Glomerular endothelial cell (primary cell): ENCODE measurements around the gene DGKH. TPM values are rescaled to one million over a fixed set of nuclear protein-coding genes. Genes with fewer than 3 reads are reported as not detected.
"Not testable (repeated sequence)": the region's sequence is repeated elsewhere in the genome, so short reads cannot be mapped to it uniquely, and the experiment has no call there.

ENCODE experiments used
- DNase-seq: peaks from one replicate; pipeline ENCODE4 v3.0.0-alpha.2; 2011; ENCODE audit warnings: low read depth, low spot score; ENCODE audit errors: extremely low read depth
- total RNA-seq: library from RNA; depleted of rRNA; stranded (reverse); fragments of >200 nt; gene quantifications from 2 replicates; pipeline ENCODE4 v1.2.3, GENCODE V29; 2015

DGKH gene
- total RNA-seq, 1 donor from 2014 or later = 36.3 TPM

DNA sequence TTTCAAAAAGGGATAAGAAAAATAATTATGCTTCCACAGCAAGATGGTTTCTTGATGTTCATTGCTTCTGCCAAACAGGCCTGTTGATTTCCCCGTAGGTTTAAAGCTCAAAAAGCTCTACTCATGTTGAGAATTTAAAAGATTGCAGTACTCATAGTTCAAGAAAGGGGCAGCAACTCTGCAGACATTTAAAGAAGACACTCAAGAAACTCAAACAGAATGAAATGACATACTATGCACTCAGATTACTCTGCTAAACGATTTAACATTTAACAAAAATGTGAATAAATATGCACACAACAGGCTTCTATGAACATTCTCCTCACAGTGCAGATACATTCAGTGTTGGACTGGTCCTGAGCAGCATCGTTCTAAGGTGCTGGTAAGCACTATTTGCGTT is 22.7 kb downstream of the DGKH start:
- not testable (repeated sequence) for DNase-seq

DNA sequence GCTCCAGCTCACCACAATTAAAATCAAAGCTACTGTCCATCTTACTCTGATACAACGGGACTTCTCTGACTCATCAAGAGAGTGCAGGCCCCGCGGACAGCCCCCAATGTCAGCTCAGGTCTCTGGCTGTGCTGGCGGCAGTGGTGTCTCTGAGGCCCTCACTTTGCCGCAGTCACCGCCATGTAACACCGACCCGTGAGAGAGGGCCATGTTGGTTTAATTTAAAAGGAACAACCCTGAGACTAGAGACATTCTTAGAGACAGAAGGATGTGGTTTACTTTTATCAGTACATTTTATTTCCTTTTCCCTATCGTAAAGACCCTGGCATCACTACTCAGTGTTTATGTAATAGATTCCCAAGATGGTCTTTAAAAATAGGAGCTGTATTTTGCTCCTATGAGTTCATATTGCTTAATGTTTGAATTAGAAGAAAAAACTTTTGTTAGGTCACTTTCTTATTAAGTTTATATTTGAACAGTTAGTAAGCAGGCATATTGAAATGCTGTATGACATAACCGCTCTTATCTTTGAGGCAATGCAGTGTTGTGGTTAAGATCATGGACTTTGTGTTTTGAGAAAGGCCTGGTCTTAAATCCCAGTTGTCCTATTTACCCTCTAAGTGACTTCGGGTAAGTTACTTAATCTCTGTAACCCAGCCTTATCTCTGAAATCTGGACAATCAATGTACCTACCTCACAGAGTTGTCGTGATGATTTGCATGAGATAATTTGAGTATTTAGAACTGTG is 23.4 kb downstream of the DGKH start:
- no peak for DNase-seq

DNA sequence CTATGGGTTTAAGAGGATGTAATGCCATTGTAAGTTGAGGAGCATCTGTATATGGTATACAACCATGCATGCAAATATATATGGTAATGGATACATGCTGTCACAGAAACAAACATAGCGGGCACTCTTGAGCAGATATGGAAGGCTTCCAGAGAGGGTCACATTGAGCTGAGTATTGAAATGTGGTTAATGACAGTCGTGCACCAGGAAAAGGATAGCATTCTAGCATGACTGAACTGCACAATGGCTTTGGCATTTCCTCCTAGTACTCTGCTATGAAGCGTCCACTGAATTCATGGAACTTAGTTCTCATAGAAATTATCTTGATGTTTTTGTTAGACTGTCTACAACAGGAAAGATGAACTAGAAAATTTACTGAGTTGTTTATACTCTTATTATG is 25.2 kb downstream of the DGKH start:
- no peak for DNase-seq

DNA sequence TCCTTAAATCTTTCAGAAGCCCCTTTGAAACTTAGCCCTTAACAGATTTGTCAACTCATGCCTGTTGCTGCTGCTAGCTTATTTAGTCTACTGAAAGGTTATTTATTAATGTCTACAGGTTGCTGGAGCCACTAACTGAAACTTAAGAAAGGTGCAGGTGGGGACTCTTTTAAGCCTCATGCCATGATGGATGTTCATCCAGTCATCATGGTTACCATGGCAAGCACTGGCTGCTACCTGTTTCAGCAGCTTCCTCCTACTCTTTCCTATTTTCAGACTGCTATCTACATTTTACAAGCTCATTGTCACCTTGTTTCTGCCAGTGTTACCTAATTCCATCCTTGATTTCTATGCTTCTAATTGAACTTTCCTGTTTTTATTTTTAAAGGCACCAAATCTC is 27.1 kb downstream of the DGKH start:
- DNase-seq = no peak

DNA sequence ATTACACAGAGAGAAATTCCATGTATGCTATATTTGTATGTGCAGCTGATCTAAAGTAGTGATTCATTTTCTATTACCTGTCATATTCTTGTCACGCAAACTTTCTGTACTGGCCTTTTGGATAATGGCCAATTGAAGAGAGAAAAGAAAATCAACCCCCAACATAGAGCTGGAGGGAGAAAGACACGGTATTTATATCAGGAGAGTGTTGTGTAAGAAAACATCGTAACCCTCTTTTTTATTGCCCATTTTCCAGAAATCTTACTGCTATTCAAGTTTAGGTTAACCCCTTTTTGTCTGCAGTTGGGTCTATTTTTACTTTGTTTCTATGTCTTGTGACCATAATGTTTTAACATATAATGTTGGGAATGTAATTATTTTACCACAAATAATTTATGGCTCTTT is 27.9 kb downstream of the DGKH start:
- no peak for DNase-seq

DNA sequence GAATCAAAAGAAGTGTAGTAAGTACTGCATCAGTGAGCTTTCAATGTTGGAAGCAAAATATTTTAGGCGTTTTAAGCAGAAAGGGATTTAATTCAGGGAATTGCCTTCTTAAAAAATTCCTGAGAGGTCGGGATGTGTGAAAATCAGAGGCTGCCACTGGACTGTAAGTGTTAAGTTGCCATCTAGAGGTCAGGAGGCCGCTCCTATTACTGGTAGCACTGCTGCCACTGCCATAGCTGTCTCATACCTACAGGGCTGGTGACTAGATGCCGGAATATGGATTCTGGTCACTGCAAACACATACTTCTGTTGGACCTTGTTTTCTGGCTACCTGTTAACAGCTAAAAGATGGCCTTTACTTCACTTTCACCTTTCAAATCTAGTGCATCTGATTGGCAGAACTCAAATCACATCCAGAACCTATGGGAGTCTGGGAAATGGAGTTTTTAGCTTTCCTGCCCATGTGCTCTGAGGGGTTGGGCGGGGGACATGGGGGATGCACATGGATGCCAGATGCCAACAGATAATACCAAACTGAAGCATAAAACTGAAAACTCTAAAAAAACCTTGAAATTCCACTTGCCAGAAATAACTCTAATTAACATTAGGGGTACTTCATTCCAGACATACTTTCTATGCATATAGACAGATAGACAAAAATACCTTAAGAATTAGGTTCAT is 29.8 kb downstream of the DGKH start:
- no peak for DNase-seq

DNA sequence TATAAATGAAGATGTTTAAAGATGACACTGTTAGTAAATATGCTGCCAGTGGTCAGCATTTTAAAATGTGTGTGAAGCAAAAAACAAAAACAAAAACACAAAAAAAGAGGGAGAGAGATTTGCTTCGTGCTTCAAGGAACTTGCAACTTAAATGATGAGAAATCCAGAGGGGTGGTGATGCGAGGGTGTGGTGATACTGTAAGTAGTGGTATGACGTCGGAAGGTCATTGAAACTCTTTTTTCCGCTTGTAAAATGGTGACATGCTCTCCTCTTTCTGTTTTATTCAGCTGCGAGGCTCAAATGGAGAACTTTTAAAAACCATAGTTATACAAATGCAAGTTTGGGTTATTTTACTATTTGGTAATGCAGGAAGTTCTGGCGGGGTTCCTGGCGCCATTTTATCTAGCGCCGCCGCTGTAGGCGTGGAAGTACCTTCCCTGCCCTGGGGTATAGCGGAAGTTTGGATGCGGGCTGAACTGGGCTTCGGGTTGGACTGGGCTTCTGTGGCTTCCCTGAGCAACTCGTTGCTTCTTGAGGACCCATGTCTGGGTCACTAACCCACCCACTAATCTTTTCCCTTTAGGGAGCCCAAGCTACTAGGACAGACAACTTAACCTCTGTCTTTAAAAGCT is 34.8 kb downstream of the DGKH start:
- DNase-seq = no peak

DNA sequence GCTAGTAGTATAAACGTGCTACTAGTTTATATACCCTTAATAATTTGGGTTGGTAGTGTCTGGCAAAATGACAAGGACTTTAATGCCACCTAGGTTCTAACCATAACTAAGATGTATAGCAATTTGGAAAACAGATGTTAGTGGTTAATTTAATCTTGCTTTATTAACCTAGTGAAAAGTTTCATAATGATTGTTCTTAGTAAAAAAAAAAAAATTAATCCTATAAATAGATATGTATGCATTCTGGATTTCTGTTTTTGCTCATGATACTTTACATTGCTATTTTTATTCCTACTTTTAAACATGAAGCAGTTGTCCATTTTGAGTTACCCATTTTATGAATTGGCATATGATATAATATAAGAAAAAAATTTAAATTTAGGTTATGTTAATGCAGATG is 36.3 kb downstream of the DGKH start:
- DNase-seq = no peak

DNA sequence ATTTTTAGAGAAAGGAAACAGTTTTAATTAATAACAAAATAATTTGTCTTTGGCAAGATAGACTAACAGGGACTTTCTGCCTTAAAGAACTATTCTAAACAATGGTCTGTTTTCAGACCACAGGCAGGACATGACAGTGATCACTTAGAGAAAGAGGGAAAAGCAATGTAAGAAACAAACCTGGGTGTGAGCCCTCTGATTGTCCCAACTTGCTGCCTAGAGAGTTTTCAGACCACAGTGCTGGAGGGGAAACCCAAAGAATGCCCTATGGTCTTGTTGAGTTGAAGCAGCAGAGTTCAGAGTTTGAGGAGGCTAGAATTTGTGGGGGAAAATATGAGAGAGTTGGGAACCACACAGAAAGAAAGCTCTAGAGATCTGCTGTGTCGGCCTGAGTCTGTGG is 38.1 kb downstream of the DGKH start:
- no peak for DNase-seq

DNA sequence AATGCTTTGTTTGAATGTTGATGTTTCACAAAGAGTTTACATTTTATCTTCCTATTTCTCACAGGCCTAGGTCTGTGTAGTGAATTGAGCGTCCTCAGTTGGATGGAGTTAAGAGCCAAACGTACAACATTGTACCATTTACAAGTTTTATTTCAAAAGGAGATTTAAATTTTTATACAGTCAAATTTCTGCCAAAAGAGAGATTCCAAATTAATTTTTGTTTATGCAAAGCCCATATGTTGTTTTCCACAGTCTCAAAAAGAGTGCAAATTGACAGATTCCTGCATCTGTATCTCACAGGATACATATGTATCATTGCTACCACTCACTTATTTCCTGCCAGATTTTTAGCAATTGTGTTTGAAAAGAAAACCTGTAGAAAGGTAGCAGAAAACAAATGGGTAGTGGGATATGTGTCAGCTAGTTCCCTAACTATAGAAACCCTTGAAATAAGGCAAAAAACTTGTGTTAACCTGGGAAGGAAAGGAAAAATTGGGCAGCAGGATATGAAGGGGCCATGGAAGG is 46.1 kb downstream of the DGKH start:
- no peak for DNase-seq

DNA sequence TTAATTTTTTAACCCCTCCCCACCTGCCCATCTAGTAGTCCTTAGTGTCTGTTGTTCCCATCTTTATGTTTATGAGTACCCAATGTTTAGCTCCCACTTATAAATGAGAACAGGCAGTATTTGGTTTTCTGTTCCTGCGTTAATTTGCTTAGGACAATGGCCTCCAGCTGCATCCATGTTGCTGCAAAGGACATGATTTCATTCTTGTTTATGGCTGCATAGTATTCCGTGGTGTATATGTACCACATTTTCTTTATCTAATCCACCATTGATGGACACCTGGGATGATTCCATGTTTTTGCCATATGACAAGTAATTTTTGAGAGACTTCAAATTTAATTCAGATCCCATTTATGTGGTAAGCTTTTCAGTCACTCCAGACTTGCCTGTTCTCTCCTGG is 47.8 kb downstream of the DGKH start:
- not testable (repeated sequence) for DNase-seq

DNA sequence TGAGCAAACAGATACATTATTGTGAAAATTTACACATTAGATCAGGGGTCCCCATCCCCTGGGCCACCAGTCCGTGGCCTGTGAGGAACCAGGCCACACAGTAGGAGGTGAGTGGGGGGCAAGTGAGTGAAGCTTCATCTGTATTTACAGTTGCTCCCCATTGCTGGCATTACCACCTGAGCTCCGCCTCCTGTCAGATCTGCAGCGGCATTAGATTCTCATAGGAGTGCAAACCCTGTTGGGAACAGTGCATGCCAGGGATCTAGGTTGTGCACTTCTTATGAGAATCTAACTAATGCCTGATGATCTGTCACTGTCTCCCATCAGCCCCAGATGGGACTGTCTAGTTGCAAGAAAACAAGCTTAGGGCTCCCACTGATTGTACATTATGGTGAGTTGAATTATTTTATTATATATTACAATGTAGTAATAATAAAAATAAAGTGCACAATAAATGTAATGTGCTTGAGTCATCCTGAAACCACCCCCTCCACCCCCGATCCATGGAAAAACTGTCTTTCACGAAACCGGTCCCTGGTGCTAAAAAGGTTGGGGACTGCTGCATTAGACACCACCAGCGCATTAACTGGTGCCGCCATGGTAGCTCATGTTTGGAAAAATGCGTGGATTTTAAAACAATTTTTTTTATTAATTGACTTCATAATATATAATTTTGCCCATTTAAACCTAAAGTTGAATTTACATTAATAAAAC is 51.7 kb downstream of the DGKH start:
- DNase-seq = no peak

DNA sequence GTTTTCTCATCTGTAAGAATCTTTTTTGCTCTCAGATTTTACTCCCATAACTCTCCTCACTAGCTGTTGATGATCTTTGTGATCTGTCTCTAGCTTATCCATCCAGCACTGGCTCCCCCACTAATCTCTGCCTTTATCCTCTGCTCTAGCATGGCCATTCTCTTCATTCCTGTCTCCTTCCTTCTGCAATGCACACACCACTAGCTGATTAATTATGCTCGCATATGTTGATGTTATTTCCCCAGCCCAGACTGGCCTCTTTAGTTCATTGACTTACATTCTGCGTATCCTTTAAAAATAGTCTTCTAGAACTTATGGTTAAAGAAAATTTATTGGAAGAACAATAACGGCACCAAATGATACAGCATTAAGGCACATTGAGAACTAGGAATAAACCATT is 52.5 kb downstream of the DGKH start:
- no peak for DNase-seq

DNA sequence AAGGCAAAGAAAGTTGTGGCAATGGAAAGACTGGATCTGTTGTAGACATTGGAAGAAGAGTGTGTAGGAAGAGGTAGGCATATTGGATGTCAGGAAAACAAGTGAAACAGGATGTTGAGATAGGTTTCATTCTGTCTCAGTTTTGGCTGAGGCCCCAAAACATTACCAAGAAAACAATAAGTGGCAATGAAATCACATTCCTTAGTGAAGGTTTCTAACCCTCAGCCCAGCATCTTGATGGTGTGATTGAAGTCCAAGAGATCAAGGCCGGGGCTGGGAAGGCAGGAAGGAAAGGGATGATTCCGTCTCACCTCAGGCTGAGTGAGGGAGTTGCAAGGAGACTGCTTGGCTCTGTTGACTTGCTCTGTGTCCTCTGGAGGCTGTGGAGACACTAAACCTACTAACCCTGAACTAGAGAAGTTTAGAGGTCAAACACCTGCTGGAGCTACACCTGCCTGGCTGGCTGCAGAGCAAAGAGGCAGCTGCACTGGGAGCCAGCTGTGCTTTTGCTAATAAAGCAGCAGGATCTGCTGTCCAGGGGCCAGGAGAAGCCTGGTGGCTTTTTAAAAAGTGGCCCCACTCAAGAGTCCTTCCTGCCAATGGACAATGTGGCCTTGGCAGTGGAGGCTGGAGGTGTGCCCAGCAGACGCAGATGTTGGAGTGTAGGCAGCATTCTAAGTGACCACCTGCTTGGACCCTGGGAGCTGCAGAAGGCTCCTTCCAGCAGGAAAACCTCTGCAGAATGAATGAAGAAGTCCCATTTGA is 53.6 kb downstream of the DGKH start:
- DNase-seq = no peak

DNA sequence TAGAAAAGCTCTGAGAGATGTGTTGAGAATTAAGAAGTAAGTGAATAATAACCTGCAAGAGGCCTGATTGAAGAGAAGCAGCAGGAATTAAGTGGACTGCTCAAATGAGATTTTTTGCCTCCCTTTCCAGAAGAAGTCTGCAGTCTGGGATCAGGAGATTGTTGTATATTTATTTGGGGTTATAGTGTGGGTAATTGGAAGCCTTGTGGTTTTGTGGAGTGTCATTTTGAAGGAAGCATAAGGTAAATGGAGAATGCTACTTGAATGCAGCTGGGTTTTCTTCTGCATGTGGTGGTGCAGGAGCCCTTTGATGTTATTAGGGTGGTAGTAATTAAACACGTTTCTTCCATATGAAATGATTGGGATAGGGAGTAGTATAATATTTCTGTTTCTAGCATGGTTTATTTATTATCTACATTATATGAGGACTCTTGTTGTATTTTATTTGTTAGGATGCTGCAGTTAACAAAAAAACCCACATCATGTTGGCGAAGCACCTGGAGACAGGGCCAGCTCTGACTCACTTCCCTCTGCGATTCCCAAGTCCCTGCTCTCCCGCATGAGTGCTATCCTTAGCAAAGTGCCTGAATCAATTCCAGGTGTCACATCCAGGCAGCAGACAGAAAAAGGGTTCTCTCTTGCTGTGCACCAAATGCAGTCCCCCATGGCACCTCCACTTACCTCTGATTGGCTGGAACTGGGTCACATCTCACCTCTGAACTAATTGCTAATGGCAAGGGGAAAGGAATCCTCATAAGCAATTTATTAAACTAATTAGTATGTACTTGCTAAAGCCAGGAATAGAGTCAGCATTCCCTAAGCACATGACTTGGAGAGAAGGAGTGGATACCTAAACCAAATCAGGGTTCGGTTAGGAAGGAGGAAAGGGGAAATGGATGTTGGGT is 54.8 kb downstream of the DGKH start:
- no peak for DNase-seq

DNA sequence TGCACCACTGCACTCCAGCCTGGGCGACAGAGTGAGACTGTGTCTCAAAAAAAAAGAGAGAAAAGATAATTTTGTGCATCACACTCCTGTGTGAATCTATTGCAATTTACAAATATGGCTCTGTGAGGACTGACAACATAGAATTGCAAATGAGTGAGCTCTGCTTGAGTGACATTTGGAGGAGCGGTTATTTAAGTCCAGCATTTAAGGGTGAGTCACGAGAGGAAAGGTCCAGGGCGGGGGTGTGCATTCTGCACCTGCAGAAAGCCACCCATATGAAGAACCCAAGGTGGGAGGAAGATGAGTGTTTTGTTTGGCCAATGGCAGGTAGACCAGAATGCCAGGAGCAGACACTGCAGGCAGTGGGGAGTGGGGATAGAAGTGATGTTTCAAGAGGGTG is 58.5 kb downstream of the DGKH start:
- DNase-seq = no peak

DNA sequence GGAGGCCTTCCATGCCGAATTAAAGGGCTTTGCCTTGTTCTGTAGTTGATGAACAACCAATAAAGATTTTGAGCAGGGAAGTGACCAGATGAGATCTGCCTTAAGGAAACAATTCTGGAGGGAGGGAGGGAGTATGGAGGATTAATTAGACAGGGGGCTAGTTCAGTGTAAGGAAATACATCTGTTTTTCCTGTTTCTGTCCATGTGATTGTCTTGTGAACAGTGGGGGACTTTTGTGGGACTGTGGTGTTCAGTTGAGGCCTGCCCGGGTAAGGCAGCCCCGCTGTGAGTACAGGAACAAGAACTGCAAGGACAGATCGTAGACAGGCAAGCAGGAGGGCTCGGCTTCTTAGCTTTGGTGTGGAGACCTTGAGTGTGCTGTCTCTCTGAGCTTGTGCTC is 59.0 kb downstream of the DGKH start:
- DNase-seq = no peak

DNA sequence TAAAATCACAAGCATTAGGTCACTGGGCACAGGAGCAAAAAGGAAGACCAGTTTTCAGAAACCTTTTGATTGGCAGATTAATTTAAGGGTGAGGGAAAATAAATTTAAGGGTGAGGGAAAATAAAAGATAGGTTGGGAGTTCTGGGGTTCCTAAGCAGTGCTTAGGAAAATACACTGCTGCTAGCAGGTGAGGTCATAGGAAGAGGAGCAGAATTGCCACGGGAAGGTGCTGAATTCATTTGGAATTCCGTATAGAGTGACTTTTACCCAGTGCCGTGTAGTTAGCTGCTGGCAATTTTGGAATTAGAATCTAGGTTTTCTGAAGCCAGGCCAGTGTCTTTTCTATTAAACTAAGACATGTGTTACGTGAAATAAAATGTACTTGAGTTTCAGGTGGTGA is 59.8 kb downstream of the DGKH start:
- no peak for DNase-seq

DNA sequence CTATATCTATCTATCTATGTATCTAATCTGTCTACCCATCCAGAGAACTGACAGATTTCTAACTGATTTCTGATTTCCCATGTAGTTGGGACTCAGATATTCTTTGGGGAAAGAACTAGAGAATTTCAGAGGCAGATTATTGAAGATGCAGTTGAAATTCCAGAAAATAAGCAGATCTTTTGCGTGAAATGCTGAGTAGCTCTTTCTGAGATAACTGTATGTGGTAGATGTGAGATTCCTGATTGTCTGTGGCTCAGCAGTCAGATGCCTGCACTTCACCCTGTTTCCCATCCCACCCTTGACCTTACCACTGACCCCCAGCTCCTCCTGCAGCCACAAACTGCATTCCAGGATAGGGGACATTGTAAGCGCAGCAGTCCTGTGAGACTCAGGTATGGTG is 61.5 kb downstream of the DGKH start:
- no peak for DNase-seq
